Esophagus muscularis mucosa (tissue), 4 donors: ENCODE data around the gene ZNF384.
"Not testable (repeated sequence)": the region's sequence is repeated elsewhere in the genome, so short reads cannot be mapped to it uniquely, and the experiment has no call there.

Source experiments
- EP300 ChIP-seq: sonication (generic); formaldehyde crosslinking; IDR thresholded peaks from one replicate; pipeline ENCODE4 v1.6.1; 2017; ENCODE audit warnings: antibody characterized with exemption
- POLR2A ChIP-seq: fragments of 450-650 bp; IDR thresholded peaks from one replicate; pipeline ENCODE4 v1.6.1; 2017; ENCODE audit warnings: antibody characterized with exemption, moderate library complexity, mild to moderate bottlenecking, low read depth
- POLR2AphosphoS5 ChIP-seq, 2 donors: sonication (generic); formaldehyde crosslinking; IDR thresholded peaks; one replicate each; pipeline ENCODE4 v1.6.1; 2017; ENCODE audit warnings: antibody characterized with exemption in 2 of 2
- TF ChIP-seq, protein P1 (sequence below), 3 experiments: fragments of 200-600 bp in 2 of 3; fragments of 450-650 bp in 1 of 3; sonication (generic) in 2 of 3; IDR thresholded peaks; one replicate each; pipeline ENCODE4 v1.5.1; 2017 to 2019; ENCODE audit warnings: antibody characterized with exemption in 3 of 3, mild to moderate bottlenecking in 2 of 3, moderate library complexity in 1 of 3

DNA sequence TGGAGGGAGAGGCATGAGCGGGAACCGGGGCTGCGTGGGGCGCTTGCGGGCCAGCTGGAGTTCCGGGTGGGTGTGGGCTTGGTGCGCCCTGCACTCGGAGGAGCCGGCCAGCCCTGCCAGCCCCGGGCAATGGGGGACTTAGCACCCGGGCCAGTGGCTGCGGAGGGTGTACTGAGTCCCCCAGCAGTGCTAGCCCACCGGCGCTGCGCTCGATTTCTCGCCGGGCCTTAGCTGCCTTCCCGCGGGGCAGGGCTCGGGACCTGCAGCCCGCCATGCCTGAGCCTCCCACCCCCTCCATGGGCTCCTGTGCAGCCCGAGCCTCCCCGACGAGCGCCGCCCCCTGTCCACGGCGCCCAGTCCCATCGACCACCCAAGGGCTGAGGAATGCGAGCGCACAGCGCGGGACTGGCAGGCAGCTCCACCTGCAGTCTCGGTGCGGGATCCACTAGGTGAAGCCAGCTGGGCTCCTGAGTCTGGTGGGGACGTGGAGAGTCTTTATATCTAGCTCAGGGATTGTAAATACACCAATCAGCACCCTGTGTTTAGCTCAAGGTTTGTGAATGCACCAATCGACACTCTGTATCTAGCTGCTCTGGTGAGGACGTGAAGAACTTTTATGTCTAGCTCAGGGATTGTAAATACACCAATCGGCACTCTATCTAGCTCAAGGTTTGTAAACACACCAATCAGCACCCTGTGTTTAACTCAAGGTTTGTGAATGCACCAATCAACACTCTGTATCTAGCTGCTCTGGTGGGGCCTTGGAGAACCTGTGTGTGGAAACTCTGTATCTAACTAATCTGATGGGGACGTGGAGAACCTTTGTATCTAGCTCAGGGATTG is 27.1 kb upstream of the ZNF384 start:
- not testable (repeated sequence) for TF ChIP-seq POLR2A; POLR2AphosphoS5 (IDR thresholded peaks at IDR 0.05); EP300
- TF ChIP-seq, protein P1, sequence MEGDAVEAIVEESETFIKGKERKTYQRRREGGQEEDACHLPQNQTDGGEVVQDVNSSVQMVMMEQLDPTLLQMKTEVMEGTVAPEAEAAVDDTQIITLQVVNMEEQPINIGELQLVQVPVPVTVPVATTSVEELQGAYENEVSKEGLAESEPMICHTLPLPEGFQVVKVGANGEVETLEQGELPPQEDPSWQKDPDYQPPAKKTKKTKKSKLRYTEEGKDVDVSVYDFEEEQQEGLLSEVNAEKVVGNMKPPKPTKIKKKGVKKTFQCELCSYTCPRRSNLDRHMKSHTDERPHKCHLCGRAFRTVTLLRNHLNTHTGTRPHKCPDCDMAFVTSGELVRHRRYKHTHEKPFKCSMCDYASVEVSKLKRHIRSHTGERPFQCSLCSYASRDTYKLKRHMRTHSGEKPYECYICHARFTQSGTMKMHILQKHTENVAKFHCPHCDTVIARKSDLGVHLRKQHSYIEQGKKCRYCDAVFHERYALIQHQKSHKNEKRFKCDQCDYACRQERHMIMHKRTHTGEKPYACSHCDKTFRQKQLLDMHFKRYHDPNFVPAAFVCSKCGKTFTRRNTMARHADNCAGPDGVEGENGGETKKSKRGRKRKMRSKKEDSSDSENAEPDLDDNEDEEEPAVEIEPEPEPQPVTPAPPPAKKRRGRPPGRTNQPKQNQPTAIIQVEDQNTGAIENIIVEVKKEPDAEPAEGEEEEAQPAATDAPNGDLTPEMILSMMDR (IDR thresholded peaks at IDR 0.05): not testable (repeated sequence)
